ENCODE measurements around the gene RNF214.
A peak's percentile ranks its signal among the peaks of the same experiment; 100 is the strongest.

The RNF214 gene

DNA sequence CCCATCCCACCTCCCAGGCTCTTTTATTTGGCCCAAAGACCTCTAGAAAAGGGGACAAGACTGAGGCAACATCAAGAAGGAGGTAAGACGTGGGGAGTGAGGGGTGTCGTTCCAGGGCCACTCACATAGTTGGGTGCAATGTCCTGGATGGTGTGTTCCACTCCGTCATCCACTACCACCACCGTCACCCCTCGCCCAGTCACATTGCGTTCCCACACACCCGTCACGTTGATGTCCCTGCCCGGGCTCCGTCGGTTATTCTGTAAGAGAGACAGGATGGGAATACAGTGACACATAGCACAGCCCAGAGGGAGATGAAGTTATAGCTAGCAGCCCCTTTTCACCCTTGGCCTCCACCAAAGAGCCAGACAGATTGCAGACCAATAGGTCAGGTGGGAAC, 4.4 kb upstream of the RNF214 start:
- Histone ChIP-seq H3K27me3 (ENCODE audit: control insufficient read depth, insufficient read depth, low read length) (no peaks in the 10 kb centered on the region), H3K4me1 (ENCODE audit: control insufficient read depth, insufficient read depth, low read length) (peaks cover 6% of the 10 kb centered on the region; the same call in 1 of the 2 replicates), H3K27ac (ENCODE audit: low read depth, low read length) (no peak overlapping the region), H3K4me3 (ENCODE audit: low read depth, low read length) (no peak overlapping the region), H3K9me3 (ENCODE audit: control insufficient read depth, insufficient read depth, low read depth, low read length) (no peaks in the 10 kb centered on the region), H3K36me3 (ENCODE audit: control insufficient read depth, insufficient read depth, low read length) (peaks cover 55% of the 10 kb centered on the region), H3K9ac (ENCODE audit: low read length) (no peak overlapping the region)

DNA sequence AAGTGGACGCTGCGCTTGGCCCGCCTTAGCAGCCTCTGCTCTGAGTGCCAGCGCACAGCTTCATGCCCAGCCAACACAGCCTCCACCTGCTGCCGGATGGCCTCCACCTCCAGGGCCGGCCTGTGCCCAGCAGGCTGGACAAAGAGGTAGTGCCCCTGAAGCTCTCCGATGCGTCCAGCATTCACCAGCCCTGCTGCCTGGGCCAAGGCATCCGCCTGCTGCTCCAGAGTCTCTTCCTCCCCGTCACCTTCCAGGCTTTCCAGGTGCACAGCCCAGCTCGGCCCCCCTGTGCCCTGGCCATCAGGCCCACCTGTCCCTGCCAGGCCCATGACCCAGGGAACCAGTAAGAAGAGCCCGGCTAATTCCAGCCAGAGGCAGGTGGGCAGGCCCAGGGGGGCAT, 3.1 kb upstream of the RNF214 start:
- Histone ChIP-seq H3K27ac (ENCODE audit: low read depth, low read length) (no peak overlapping the region), H3K27me3 (ENCODE audit: control insufficient read depth, insufficient read depth, low read length) (no peaks in the 10 kb centered on the region), H3K36me3 (ENCODE audit: control insufficient read depth, insufficient read depth, low read length) (peaks cover 41% of the 10 kb centered on the region), H3K9ac (ENCODE audit: low read length) (no peak overlapping the region), H3K4me1 (ENCODE audit: control insufficient read depth, insufficient read depth, low read length) (peaks cover 6% of the 10 kb centered on the region; the same call in 1 of the 2 replicates), H3K9me3 (ENCODE audit: control insufficient read depth, insufficient read depth, low read depth, low read length) (no peaks in the 10 kb centered on the region), H3K4me3 (ENCODE audit: low read depth, low read length) (no peak overlapping the region)

DNA sequence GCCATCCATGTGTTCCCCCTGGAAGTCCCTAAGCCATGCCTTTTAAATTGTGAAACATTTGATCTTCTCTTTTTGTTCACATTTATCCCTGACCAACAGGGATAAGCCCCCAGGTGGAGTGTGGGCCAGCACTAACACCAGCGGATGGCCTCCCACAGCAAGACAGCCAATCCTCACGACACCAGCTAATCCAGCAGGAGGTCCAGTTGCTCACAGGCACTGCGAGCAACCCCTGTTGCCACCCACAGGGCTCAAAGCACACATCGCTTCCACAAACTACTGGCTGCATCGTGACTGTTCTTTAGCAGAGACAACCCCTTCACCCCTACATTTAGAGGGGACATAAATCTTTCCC, 2.6 kb upstream of the RNF214 start:
- Histone ChIP-seq H3K4me3 (ENCODE audit: low read depth, low read length) (no peak overlapping the region), H3K27ac (ENCODE audit: low read depth, low read length) (no peak overlapping the region), H3K36me3 (ENCODE audit: control insufficient read depth, insufficient read depth, low read length) (peaks cover 37% of the 10 kb centered on the region), H3K9ac (ENCODE audit: low read length) (no peak overlapping the region), H3K9me3 (ENCODE audit: control insufficient read depth, insufficient read depth, low read depth, low read length) (no peaks in the 10 kb centered on the region), H3K27me3 (ENCODE audit: control insufficient read depth, insufficient read depth, low read length) (no peaks in the 10 kb centered on the region), H3K4me1 (ENCODE audit: control insufficient read depth, insufficient read depth, low read length) (peaks cover 6% of the 10 kb centered on the region; the same call in 1 of the 2 replicates)

DNA sequence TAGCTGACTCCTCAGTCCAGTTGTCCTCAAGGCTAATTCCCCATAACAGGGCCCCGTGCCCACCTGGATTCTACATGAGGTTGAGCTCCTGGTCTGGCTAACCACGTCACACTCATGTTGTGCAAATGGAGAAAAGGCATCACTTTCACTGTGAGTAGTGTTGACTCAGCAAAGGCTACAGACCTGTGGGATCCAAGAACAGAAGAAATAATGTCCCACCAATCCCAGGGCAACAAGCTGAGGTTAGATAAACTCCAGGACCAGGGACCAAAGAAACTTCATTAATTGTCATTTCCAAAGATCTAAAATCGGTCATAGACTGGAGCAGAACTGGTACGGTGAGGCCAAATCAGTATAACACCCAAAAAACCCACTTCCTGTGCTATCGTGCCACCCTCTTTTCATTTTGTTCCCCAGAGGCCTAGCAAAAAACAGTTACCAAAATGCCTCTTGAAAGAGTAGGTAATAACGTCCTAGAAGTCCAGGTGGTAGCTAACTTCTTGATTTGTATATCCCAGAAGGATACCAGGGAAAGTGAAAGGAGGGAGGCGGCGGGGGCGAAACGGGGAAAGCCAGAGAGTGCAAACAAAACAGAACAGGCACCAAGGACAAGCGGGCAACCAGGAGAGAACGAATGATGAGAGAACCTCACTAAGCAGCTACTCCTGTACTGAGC, 2.0 kb upstream of the RNF214 start:
- H3K9ac ChIP-seq (ENCODE audit: low read length), result no peak overlapping the region
- no peaks in the 10 kb centered on the region for H3K27me3 ChIP-seq (ENCODE audit: control insufficient read depth, insufficient read depth, low read length)
- peak overlapping the region; percentile 99; the same call in 1 of the 2 replicates for H3K4me3 ChIP-seq (ENCODE audit: low read depth, low read length)

DNA sequence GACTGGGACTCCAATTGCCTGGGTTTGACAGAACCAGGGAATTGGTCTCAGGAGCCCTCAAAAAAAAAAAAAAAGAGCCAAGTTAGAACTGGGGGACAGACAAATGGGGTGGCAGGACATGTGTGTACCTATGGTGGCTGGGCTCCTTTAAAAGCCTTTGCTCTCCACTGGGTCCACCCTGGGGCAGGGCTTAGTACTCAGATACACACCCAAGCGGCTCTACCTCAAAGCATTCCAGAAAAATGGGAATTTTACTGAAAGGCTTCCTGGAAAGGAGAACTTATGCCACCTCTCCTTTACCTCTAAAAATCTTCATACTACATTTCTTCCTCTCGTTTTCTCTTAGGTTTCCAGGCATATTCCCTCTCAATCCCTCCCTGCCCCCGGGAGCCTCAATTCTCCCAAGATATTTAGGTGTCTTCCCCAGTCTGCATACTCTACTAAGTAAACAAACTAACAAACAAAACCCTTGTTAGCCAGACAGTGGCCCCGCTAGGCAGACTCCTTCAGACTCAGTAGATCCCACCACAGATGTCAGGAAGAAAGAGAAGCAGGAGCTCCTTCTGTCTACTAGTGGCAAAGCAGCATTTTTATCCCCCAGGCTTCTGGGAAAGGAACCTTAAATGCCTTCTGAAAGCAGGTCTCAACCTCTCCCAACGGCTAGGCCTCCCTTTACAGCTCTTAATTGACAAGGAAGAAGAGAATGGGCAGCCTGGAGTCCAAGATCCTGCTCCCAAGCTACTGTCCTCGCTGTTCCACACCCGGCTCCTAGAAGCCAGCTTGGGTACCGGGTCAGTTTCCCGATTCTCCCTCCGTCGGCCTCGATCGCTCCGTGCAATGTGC, 1.3 kb upstream of the RNF214 start:
- no peaks in the 10 kb centered on the region for H3K9me3 ChIP-seq (ENCODE audit: control insufficient read depth, insufficient read depth, low read depth, low read length)
- H3K4me3 ChIP-seq (ENCODE audit: low read depth, low read length), result peak overlapping the region; percentile 99
- H3K27ac ChIP-seq (ENCODE audit: low read depth, low read length), result no peak overlapping the region
- H3K9ac ChIP-seq (ENCODE audit: low read length), result peak overlapping the region; percentile 94
- H3K27me3 ChIP-seq (ENCODE audit: control insufficient read depth, insufficient read depth, low read length), result no peaks in the 10 kb centered on the region
- peaks cover 6% of the 10 kb centered on the region; the same call in 1 of the 2 replicates for H3K4me1 ChIP-seq (ENCODE audit: control insufficient read depth, insufficient read depth, low read length)
- peaks cover 30% of the 10 kb centered on the region for H3K36me3 ChIP-seq (ENCODE audit: control insufficient read depth, insufficient read depth, low read length)

More for the DNA sequence above, 2.0 kb upstream of the RNF214 start:
- no peak overlapping the region for H3K27ac ChIP-seq (ENCODE audit: low read depth, low read length)
- no peaks in the 10 kb centered on the region for H3K9me3 ChIP-seq (ENCODE audit: control insufficient read depth, insufficient read depth, low read depth, low read length)
- H3K4me1 ChIP-seq (ENCODE audit: control insufficient read depth, insufficient read depth, low read length), result peaks cover 6% of the 10 kb centered on the region; the same call in 1 of the 2 replicates
- peaks cover 34% of the 10 kb centered on the region for H3K36me3 ChIP-seq (ENCODE audit: control insufficient read depth, insufficient read depth, low read length)

DNA sequence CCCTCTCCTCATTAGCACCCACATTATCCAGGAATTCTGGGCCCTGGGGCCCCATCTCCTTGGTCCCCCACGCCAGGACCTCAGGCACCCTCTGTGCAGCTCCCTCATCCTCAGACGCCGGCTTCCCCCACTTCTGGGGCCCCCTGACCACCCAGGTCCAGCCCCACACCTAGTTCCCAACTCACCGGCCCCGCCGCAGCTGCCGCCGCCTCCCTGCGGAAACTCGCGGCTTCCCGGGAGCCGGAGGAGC, 704 bp upstream of the RNF214 start, which contains the start of gene PCSK7:
Gene PCSK7, minus strand, starts transcription at position 232 of the 250 bp plus-strand sequence. CDS start 2,229 bp downstream, outside the sequence.
- H3K36me3 ChIP-seq (ENCODE audit: control insufficient read depth, insufficient read depth, low read length), result peaks cover 32% of the 10 kb centered on the region
- H3K9ac ChIP-seq (ENCODE audit: low read length), result peak within 1 kb of the TSS; percentile 94
- H3K4me3 ChIP-seq (ENCODE audit: low read depth, low read length), result peak within 1 kb of the TSS; percentile 99
- no peaks in the 10 kb centered on the region for H3K9me3 ChIP-seq (ENCODE audit: control insufficient read depth, insufficient read depth, low read depth, low read length)
- H3K27ac ChIP-seq (ENCODE audit: low read depth, low read length), result peak within 1 kb of the TSS; percentile 86; the same call in 1 of the 2 replicates
- H3K4me1 ChIP-seq (ENCODE audit: control insufficient read depth, insufficient read depth, low read length), result peaks cover 6% of the 10 kb centered on the region; the same call in 1 of the 2 replicates
- no peaks in the 10 kb centered on the region for H3K27me3 ChIP-seq (ENCODE audit: control insufficient read depth, insufficient read depth, low read length)

DNA sequence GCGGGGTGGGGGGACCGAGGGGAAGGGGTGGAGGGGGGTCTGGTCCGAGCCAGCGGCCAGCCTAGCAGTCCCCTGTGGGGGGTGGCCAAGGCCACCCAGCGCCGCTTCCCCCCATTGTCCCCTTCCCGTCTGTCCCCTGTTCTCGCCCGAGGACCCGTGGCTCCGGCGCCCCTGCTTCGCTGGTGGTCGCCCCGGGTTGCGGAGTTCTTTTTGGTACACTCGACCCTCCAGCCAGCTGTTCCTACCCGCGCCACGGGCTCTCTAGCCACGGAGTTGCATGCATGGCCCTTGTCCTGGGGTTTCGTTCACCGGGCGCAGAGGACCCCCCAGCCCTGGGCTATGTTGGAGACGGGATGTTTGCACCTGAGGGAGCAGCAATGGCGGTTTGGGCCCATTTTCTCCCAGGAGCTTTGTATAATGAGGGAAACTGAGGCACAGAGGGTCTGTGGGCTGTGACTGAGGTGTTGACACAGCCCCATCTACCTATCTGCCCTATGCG, 489 bp downstream of the RNF214 start:
- peak overlapping the region; percentile 86; the same call in 1 of the 2 replicates for H3K27ac ChIP-seq (ENCODE audit: low read depth, low read length)
- H3K9me3 ChIP-seq (ENCODE audit: control insufficient read depth, insufficient read depth, low read depth, low read length), result no peaks in the 10 kb centered on the region
- peaks cover 22% of the 10 kb centered on the region for H3K36me3 ChIP-seq (ENCODE audit: control insufficient read depth, insufficient read depth, low read length)
- H3K27me3 ChIP-seq (ENCODE audit: control insufficient read depth, insufficient read depth, low read length), result no peaks in the 10 kb centered on the region
- H3K9ac ChIP-seq (ENCODE audit: low read length), result peak overlapping the region; percentile 82
- H3K4me3 ChIP-seq (ENCODE audit: low read depth, low read length), result peak overlapping the region; percentile 99
- peaks cover 6% of the 10 kb centered on the region; the same call in 1 of the 2 replicates for H3K4me1 ChIP-seq (ENCODE audit: control insufficient read depth, insufficient read depth, low read length)

DNA sequence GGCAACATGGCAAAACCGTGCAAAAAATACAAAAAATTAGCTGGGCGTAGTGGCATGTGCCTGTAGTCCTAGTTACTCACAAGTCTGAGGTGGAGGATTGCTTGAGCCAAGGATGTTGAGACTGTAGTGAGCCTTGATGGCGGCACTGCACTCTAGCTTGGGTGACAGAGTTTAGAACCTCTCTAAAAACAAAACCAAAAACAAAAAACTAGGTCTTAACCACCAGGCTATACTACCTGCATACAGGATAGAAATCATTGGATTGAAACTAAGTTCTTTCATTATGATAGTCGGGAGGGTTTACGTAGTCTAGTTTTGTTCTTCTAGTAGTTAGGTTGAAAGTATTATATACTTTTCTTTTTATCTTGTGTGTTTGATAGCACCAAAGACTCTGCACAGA, 5.8 kb downstream of the RNF214 start:
- Histone ChIP-seq H3K9me3 (ENCODE audit: control insufficient read depth, insufficient read depth, low read depth, low read length) (no peaks in the 10 kb centered on the region), H3K27ac (ENCODE audit: low read depth, low read length) (no peak overlapping the region), H3K36me3 (ENCODE audit: control insufficient read depth, insufficient read depth, low read length) (peaks cover 40% of the 10 kb centered on the region), H3K4me3 (ENCODE audit: low read depth, low read length) (no peak overlapping the region), H3K27me3 (ENCODE audit: control insufficient read depth, insufficient read depth, low read length) (no peaks in the 10 kb centered on the region), H3K9ac (ENCODE audit: low read length) (no peak overlapping the region), H3K4me1 (ENCODE audit: control insufficient read depth, insufficient read depth, low read length) (no peaks in the 10 kb centered on the region)

DNA sequence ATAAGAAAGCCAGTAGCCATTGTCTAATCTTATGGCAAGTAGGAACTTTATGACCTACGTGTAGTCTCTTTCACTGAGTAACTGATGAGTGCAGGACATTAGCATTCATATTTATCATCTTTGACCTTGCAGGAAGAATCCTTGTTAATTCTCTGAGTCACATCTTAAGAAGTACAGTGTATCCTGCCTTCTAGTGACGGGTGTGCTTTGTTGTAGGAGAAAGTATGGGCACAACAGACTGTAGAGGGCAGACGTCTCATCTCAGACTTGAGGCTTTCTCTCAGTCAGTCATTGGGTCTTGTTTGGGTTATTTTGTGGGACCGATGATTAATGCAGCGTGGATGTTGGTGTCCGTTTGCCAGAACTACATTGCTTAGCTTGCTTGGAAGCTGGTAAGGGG, 6.8 kb downstream of the RNF214 start:
- Histone ChIP-seq H3K9me3 (ENCODE audit: control insufficient read depth, insufficient read depth, low read depth, low read length) (no peaks in the 10 kb centered on the region), H3K36me3 (ENCODE audit: control insufficient read depth, insufficient read depth, low read length) (peaks cover 47% of the 10 kb centered on the region), H3K4me1 (ENCODE audit: control insufficient read depth, insufficient read depth, low read length) (no peaks in the 10 kb centered on the region), H3K9ac (ENCODE audit: low read length) (no peak overlapping the region), H3K27ac (ENCODE audit: low read depth, low read length) (no peak overlapping the region), H3K4me3 (ENCODE audit: low read depth, low read length) (no peak overlapping the region), H3K27me3 (ENCODE audit: control insufficient read depth, insufficient read depth, low read length) (no peaks in the 10 kb centered on the region)

DNA sequence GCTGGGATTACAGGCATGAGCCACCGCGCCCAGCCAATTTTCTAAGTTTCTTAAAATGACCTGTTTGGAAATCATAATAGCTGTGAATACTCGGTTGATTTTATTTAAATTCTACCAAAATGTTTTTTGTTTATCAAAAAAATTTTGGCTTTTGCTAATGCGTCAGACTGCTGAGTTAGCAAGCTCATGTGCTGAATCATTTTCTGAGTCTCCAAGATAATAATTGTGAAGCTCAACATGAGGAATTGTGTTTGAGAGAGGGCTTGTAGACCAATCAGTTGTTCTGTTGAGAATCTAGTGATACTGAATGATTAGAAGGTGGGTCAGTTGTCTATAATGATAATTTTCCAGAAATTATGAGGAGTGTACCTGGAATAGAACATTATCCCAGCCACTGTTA, 15.9 kb downstream of the RNF214 start:
- no peaks in the 10 kb centered on the region for H3K4me1 ChIP-seq (ENCODE audit: control insufficient read depth, insufficient read depth, low read length)
- no peak overlapping the region for H3K27ac ChIP-seq (ENCODE audit: low read depth, low read length)
- no peak overlapping the region for H3K9ac ChIP-seq (ENCODE audit: low read length)
- no peaks in the 10 kb centered on the region for H3K9me3 ChIP-seq (ENCODE audit: control insufficient read depth, insufficient read depth, low read depth, low read length)
- H3K36me3 ChIP-seq (ENCODE audit: control insufficient read depth, insufficient read depth, low read length), result peaks cover 62% of the 10 kb centered on the region
- no peak overlapping the region for H3K4me3 ChIP-seq (ENCODE audit: low read depth, low read length)
- H3K27me3 ChIP-seq (ENCODE audit: control insufficient read depth, insufficient read depth, low read length), result no peaks in the 10 kb centered on the region

DNA sequence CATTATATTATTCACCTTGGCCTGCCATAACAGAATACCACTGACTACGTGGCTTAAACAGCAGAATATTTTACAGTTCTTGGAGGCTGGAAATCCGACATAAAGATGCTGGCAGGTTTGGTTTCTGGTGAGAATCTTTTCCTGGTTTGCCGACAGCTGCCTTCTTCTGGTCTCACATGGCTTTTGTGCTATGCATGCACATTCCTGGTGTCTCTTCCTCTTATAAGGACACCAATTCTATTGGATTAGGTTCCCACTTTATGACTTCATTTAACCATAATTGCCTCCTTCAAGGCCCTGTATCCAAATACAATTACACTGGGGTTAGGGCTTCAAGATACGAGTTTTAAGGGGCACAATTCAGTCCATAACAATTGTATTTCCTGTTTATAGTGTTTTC, 17.1 kb downstream of the RNF214 start:
- Histone ChIP-seq H3K27ac (ENCODE audit: low read depth, low read length) (no peak overlapping the region), H3K4me3 (ENCODE audit: low read depth, low read length) (no peak overlapping the region), H3K27me3 (ENCODE audit: control insufficient read depth, insufficient read depth, low read length) (no peaks in the 10 kb centered on the region), H3K36me3 (ENCODE audit: control insufficient read depth, insufficient read depth, low read length) (peaks cover 59% of the 10 kb centered on the region), H3K4me1 (ENCODE audit: control insufficient read depth, insufficient read depth, low read length) (no peaks in the 10 kb centered on the region), H3K9ac (ENCODE audit: low read length) (no peak overlapping the region), H3K9me3 (ENCODE audit: control insufficient read depth, insufficient read depth, low read depth, low read length) (no peaks in the 10 kb centered on the region)

All from HUES6 (cell line).